Measurements from ENCODE around the gene CTBP2.
"Not testable (repeated sequence)": the region's sequence is repeated elsewhere in the genome, so short reads cannot be mapped to it uniquely, and the experiment has no call there.

CTBP2 gene

GRCh38 chr10:125158275-125158600, 2.1 kb downstream of the CTBP2 start:
- no peak for DNase-seq

- DNase-seq = no peak
These were observed 2.9 kb downstream of the CTBP2 start for GRCh38 chr10:125157505-125157904.

DNA sequence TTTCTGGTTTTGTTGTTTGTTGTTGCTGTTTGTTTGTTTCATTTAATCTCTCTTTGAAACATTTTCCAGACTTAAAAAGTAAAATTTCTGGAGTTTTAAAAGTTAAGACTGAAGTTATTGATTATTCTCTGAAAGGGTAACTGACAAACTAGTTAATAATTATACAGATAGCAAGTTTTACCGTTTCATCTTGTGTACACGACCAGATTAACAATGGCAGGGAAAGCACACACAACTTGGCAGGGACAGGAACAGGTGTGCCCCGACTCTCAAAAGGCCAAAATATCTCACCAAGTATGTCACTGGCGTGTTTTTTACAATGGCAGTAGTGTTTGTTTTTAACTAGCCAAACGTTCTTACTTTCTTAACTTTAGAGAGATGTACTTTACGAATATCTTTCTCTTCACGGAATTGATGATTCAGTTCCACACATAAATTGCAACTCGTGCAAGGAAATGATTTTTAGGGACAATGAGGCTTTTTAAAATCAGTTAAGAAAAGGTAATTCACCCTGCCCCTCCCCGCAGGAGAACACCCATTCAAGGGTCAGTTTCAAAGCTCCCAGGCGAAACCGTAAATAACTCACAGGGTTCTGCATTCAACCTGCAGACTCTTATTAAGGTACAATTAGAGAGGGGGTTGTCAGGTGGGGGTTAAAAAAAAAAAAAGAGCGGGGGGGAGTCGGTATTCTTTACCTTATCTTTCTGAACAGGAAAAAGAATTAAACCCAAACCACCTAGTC, 3.5 kb downstream of the CTBP2 start:
- DNase-seq = no peak

- no peak for DNase-seq
These were observed 4.2 kb downstream of the CTBP2 start for GRCh38 chr10:125156196-125156595.

GRCh38 chr10:125155101-125155500, 5.3 kb downstream of the CTBP2 start:
- no peak for DNase-seq

GRCh38 chr10:125154529-125154928, 5.8 kb downstream of the CTBP2 start:
- no peak for DNase-seq

DNA sequence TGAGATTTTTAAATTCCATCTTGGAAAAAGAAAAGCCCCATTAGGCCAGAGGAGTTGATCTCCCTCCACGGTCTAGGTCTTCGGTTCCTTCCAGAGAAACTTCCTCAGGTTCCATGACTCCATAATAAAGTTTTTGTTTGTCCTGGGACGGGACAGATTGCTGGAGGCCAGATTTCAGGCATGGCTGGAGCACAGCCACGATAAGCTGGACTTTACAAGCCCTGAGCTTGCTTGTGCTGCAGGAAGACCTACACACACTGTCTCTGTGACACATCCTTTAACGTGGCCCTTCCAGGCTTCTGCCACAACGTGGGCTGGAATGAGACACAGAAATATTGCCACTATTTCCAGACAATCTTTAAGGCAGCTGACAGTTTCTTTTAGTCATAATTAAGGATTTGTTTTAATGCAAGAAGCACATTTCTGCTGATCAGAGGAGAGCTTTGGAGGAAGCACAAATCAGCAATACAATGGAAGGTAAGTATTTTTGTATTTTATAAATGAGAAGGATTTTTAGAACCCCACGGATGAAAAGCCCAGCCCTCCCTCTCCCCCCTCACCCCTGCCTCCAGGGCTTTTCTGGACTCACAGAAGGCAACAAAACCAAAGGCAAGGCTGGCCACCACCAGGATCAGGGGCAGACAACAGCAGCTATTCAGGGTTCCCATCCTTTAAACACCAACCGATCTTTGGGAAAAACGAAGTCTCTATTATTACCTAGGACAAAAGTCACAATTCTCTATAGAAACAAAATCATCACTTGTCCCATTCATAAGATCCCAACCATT, 6.5 kb downstream of the CTBP2 start:
- DNase-seq = no peak

GRCh38 chr10:125152450-125153368, 7.7 kb downstream of the CTBP2 start:
- no peak for DNase-seq

GRCh38 chr10:125151553-125152449, 8.6 kb downstream of the CTBP2 start:
- DNase-seq = peak; percentile 36

GRCh38 chr10:125151170-125151552, 9.2 kb downstream of the CTBP2 start:
- DNase-seq = no peak

GRCh38 chr10:125150376-125151083, 9.8 kb downstream of the CTBP2 start:
- not testable (repeated sequence) for DNase-seq

DNA sequence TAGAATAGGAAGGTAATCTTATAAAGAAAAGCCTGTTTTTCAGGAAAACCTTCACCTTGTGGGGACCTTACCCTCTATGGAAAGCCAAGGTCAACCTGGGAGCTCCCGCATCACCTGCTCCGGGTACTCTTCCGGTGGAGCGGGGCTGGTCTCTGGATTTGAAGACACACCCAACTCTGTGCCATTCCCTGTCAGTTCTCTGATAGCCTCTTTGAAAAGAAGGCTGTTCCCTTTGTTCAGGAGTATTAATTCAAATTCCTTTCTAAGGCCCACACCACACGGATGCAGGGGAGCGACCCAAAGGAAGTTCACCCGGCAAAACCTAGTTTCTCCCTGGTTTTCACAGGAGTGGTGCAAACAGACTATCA, 10.7 kb downstream of the CTBP2 start:
- DNase-seq = no peak

DNA sequence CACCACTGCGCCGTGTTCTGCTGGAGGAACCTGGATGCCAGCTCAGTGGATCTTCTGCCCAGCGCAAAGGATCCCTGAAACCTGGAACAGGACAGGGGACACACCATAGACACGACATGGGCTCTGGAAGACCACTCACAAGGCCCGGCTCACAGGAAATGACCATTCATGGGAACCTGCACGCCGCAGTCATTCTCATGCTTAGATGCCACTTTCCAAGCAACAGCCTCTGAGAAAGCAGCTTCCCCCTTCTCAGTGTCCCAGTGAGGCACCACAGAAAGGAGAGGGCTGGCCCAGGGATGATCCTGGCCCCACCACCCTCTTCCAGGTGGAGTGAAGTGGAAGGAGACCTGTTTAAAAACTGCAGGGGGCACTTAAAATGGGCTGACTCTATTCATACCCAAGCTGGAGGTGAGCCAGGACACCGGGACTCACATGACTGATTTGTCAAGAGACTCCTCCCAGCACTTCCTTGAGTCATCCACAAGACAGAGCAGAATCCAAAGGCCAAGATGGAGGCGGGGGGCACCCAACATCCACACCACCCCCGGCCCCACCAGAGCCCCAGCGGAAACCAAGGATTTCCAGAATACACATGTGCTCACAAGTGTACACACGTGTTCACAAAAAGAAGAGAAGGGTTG, 11.2 kb downstream of the CTBP2 start:
- peak; percentile 66 for DNase-seq

DNA sequence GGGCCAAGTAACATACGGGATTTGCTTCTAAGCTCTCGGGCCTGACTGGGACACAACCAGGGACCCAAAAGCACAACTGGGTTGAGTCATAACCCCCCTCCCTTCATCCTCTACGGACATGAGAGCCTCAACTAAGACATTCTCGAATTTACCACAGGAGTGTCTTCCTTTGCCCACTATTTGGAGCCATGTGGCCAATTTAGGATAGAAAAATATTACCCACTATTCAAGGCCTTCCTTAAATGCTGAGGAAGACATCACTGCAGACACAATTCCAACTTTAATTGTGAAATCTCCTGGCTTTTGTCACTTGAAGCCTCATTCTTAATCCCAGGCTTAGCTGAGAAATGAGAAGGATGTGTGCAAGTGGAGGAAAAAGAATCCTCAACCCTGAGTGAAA, 11.8 kb downstream of the CTBP2 start:
- DNase-seq = no peak

DNA sequence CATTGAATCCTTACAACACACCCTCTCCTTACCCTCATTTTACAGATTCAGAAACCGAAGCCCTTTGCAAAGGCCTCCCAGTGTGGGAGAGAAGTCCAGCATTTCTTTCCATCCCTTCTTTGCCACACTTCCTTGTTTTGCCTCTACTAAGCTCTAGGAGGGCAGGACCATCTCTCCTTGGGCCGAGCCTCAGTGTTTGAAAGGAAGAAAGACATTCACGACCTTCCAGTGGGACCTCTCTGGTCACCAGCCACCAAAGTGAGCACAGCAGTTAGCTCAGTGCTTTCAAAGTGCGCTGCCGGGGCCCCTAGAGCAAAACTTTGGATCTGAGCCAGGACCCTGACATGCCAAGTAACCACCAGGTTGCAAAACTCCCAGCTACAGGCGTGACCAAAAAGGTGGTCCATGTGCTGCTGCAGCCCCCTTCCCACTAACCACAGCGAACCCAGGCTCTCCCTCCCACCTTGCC, 12.4 kb downstream of the CTBP2 start:
- DNase-seq = no peak

DNA sequence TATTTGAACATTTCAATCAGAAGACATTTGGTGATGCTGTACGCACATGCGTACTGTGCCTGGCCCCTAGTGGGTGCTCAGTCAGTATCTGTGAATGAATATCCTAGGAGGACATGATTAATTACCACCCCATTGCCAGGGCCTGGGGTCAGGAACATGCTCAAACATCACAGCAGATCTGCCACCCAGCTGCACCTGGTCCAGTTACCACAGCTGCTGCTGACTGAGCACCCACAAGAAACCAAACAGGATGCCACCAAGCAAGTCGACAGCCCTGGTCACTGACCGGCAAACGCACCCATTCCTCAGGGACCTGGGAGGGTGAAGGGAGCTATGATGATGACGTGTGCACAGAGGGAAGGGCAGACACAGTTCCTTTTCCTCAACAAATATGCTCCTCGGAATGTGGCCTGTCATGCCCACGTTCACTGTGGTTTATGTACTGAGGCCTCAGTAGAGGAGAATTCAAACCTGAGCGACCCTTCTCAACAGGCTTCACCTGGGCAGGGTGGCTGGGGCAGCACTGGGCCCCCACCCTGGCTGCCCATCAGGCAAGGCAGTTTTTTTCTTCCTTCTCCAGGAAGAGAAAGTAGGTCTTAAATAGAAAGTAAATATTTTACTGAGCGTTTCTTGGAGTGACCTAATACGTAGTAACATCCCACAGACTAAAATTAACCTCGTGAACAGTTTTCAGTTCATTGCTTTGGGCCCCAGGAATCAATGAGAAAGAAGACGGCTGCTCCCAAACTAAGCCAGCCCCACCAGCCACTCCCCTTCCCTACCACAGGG, 13.4 kb downstream of the CTBP2 start:
- DNase-seq = peak; percentile 18

DNA sequence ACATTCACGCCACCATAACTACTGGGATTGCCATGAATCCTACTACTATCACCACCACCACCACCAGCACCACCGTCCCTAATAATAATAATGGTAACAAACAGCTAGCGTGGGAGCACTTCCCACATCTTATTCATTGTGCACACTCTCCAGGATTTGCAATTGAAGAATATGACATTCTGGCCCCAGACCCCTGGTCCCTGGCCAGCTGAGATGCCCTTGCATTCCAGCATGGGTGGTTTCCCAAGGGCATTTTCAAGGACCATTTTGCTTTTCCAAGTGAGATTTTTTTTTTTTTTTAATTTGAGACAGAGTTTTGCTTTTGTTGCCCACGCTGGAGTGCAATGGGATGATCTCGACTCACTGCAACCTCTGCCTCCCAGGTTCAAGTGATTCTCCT, 14.7 kb downstream of the CTBP2 start:
- no peak for DNase-seq

- no peak for DNase-seq
These were observed 15.4 kb downstream of the CTBP2 start for GRCh38 chr10:125144693-125145623.

DNA sequence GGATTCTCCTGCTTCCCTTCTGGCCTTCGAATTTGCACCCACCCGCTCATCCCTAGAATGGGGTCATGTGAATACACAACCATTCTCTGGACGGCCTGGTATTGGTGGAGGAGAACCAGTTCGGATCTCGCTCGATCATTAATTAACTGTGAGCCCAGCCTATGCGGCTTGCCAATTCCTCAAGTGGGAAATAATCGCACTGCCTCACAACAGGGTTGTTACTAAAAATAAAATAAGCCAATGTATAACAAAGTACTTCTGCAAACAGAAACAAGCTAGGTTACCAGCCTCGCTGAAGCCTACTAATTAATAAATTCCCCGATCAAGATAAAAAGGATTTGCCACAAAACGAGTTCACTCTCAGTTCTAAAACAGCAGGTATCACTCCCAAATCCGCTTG, 16.2 kb downstream of the CTBP2 start:
- DNase-seq = no peak
